H1 (cell line): ENCODE measurements around the gene SELENOF. TPM values are rescaled to one million over a fixed set of nuclear protein-coding genes. Genes with fewer than 3 reads are reported as not detected.

ENCODE experiments used
- CTCF ChIA-PET: fragments of 300-600 bp; sonication (Branson Sonifier 250); formaldehyde crosslinking; loops from one replicate; lab custom pipeline; 2021; ENCODE audit not compliant: partially characterized antibody; lab: Charles Lee
- POLR2A ChIA-PET: fragments of 300-600 bp; sonication (Branson Sonifier 250); formaldehyde crosslinking; loops from one replicate; lab custom pipeline; 2021; ENCODE audit warnings: inconsistent platforms; ENCODE audit not compliant: partially characterized antibody; lab: Charles Lee
- DNase-seq, 2 experiments: peaks; one replicate each; pipeline versions ENCODE4 v3.0.0 to v3.0.0-alpha.2; 2010 to 2022; ENCODE audit warnings: low spot score in 2 of 2, low read depth in 1 of 2, mixed read lengths in 1 of 2
- FAIRE-seq: peaks from 2 replicates; lab custom pipeline; 2011; peaks lifted over from hg19 to GRCh38; lab: Jason Lieb, UNC
- H2AFZ ChIP-seq: 2 replicates; pipeline ENCODE4 v1.8.1; 2012; ENCODE audit warnings: low read length, inconsistent platforms
- H2AK5ac ChIP-seq: 2 replicates; pipeline ENCODE4 v1.6.1; 2013; ENCODE audit warnings: low read depth, low read length
- H2BK120ac ChIP-seq: replicated peaks from 2 replicates; pipeline ENCODE3; 2013; ENCODE audit warnings: low read depth, low read length, inconsistent platforms
- H2BK12ac ChIP-seq: 2 replicates; pipeline ENCODE4 v1.6.1; 2013; ENCODE audit warnings: low read depth, low read length
- H2BK15ac ChIP-seq: 2 replicates; pipeline ENCODE4 v1.6.1; 2013; ENCODE audit warnings: low read length
- H2BK20ac ChIP-seq: 2 replicates; pipeline ENCODE4 v1.6.1; 2013; ENCODE audit warnings: low read length
- H2BK5ac ChIP-seq: 2 replicates; pipeline ENCODE4 v1.6.1; 2013; ENCODE audit warnings: low read depth, low read length
- H3K14ac ChIP-seq: 2 replicates; pipeline ENCODE4 v1.6.1; 2013; ENCODE audit warnings: inconsistent platforms; ENCODE audit not compliant: insufficient read length
- H3K18ac ChIP-seq: 2 replicates; pipeline ENCODE4 v1.6.1; 2013; ENCODE audit warnings: low read length; ENCODE audit errors: extremely low read depth
- H3K23ac ChIP-seq: 2 replicates; pipeline ENCODE4 v1.6.1; 2013; ENCODE audit warnings: inconsistent platforms; ENCODE audit not compliant: insufficient read length
- H3K23me2 ChIP-seq: 2 replicates; pipeline ENCODE4 v1.6.1; 2013; ENCODE audit warnings: low read depth, low read length
- H3K27ac ChIP-seq: 2 replicates; pipeline ENCODE4 v1.6.1; 2011; ENCODE audit warnings: low read depth, low read length, inconsistent platforms
- H3K27me3 ChIP-seq, 4 experiments: replicated peaks in 1 of 4; 1 replicate in 1 of 4; 2 replicates in 3 of 4; pipeline versions ENCODE4 v1.6.1 to v1.8.1; 2011 to 2013; ENCODE audit warnings: low read length in 3 of 4, mild to moderate bottlenecking in 3 of 4, inconsistent platforms in 2 of 4, mixed read lengths in 2 of 4, moderate library complexity in 1 of 4; ENCODE audit not compliant: control insufficient read depth in 3 of 4, insufficient read depth in 3 of 4; ENCODE audit errors: extremely low read depth in 1 of 4
- H3K36me3 ChIP-seq, 4 experiments: 2 replicates each; pipeline versions ENCODE4 v1.6.1 to v1.8.1; 2011 to 2013; ENCODE audit warnings: mild to moderate bottlenecking in 4 of 4, low read length in 3 of 4, moderate library complexity in 2 of 4, control low read depth in 1 of 4, inconsistent platforms in 1 of 4; ENCODE audit not compliant: insufficient read depth in 4 of 4, control insufficient read depth in 2 of 4
- H3K4ac ChIP-seq: replicated peaks from 2 replicates; pipeline ENCODE3; 2013; ENCODE audit warnings: low read length, low read depth, mixed read lengths, inconsistent platforms; ENCODE audit not compliant: insufficient read length
- H3K4me1 ChIP-seq, 4 experiments: replicated peaks in 1 of 4; 1 replicate in 1 of 4; 2 replicates in 3 of 4; pipeline versions ENCODE4 v1.6.1 to v1.8.1; 2011 to 2013; ENCODE audit warnings: low read length in 3 of 4, inconsistent platforms in 2 of 4, mixed read lengths in 1 of 4; ENCODE audit not compliant: insufficient read depth in 4 of 4, control insufficient read depth in 3 of 4
- H3K4me2 ChIP-seq, 2 experiments: 2 replicates each; pipeline versions ENCODE4 v1.6.1 to v1.8.1; 2011 to 2013; ENCODE audit warnings: low read depth in 2 of 2, low read length in 2 of 2, control low read depth in 1 of 2, inconsistent platforms in 1 of 2, mild to moderate bottlenecking in 1 of 2; ENCODE audit not compliant: insufficient read depth in 1 of 2
- H3K4me3 ChIP-seq, 4 experiments: fragments of 200-600, 300-600 bp in 1 of 4; sonication (generic), shearing (Covaris generic), sonication (Bioruptor Twin) in 1 of 4; 2 replicates each; pipeline versions ENCODE4 v1.5.1 to v1.8.1; 2011 to 2016; ENCODE audit warnings: low read length in 4 of 4, low read depth in 3 of 4, control low read depth in 2 of 4, inconsistent platforms in 2 of 4, mild to moderate bottlenecking in 2 of 4, mixed read lengths in 1 of 4, moderate library complexity in 1 of 4; ENCODE audit not compliant: insufficient read depth in 2 of 4; ENCODE audit errors: extremely low read depth in 1 of 4
- H3K56ac ChIP-seq: replicated peaks from 2 replicates; pipeline ENCODE3; 2013; ENCODE audit warnings: low read depth, mild to moderate bottlenecking, mixed read lengths, low read length, inconsistent platforms; ENCODE audit not compliant: insufficient read length
- H3K79me1 ChIP-seq: 2 replicates; pipeline ENCODE4 v1.6.1; 2013; ENCODE audit warnings: low read depth, low read length, control low read depth
- H3K79me2 ChIP-seq, 2 experiments: 2 replicates each; pipeline versions ENCODE4 v1.6.1 to v1.8.1; 2012 to 2013; ENCODE audit warnings: low read length in 2 of 2, mild to moderate bottlenecking in 2 of 2, inconsistent platforms in 1 of 2; ENCODE audit not compliant: insufficient read depth in 2 of 2, control insufficient read depth in 1 of 2
- H3K9ac ChIP-seq, 4 experiments: replicated peaks in 1 of 4; 1 replicate in 1 of 4; 2 replicates in 3 of 4; pipeline versions ENCODE4 v1.6.1 to v1.8.1; 2011 to 2013; ENCODE audit warnings: low read depth in 3 of 4, low read length in 3 of 4, control low read depth in 2 of 4, mild to moderate bottlenecking in 2 of 4, moderate library complexity in 2 of 4, inconsistent platforms in 1 of 4; ENCODE audit errors: extremely low read depth in 1 of 4
- H3K9me3 ChIP-seq, 2 experiments: 2 replicates each; pipeline versions ENCODE4 v1.6.1 to v1.8.1; 2012 to 2013; ENCODE audit warnings: mild to moderate bottlenecking in 2 of 2, moderate library complexity in 2 of 2, control low read depth in 1 of 2, inconsistent platforms in 1 of 2, low read depth in 1 of 2, low read length in 1 of 2, mixed read lengths in 1 of 2; ENCODE audit not compliant: insufficient read depth in 2 of 2
- H4K20me1 ChIP-seq, 2 experiments: replicated peaks in 1 of 2; 2 replicates each; pipeline versions ENCODE3 to v1.8.1; 2011 to 2013; ENCODE audit warnings: inconsistent platforms in 2 of 2, low read length in 2 of 2, mild to moderate bottlenecking in 1 of 2; ENCODE audit not compliant: insufficient read depth in 2 of 2, control insufficient read depth in 1 of 2
- H4K5ac ChIP-seq: 2 replicates; pipeline ENCODE4 v1.6.1; 2013; ENCODE audit warnings: low read length, low read depth, mixed read lengths, inconsistent platforms; ENCODE audit not compliant: insufficient read length
- H4K8ac ChIP-seq: 2 replicates; pipeline ENCODE4 v1.8.0; 2013; ENCODE audit warnings: mild to moderate bottlenecking, moderate library complexity, low read length, inconsistent platforms; ENCODE audit not compliant: insufficient read depth; ENCODE audit errors: extremely low read depth
- H4K91ac ChIP-seq: replicated peaks from 2 replicates; pipeline ENCODE3; 2013; ENCODE audit warnings: low read length, mixed read lengths, inconsistent platforms; ENCODE audit not compliant: insufficient read length
- CREB1 ChIP-seq: IDR thresholded peaks from 2 replicates; pipeline ENCODE4 v1.6.1; 2012; ENCODE audit warnings: inconsistent platforms
- CTBP2 ChIP-seq: IDR thresholded peaks from 2 replicates; pipeline ENCODE4 v1.7.0; 2011; ENCODE audit warnings: borderline replicate concordance, mild to moderate bottlenecking, moderate library complexity, mixed read lengths, low read length; ENCODE audit not compliant: insufficient read depth, insufficient read length
- EGR1 ChIP-seq: IDR thresholded peaks from 2 replicates; pipeline ENCODE4 v1.6.1; 2011; ENCODE audit warnings: low read depth, low read length, borderline replicate concordance
- EZH2 ChIP-seq: fragments of 200-600 bp; sonication (generic); IDR thresholded peaks from 2 replicates; pipeline ENCODE4 v1.7.1; 2012; ENCODE audit warnings: low read depth, mild to moderate bottlenecking, moderate library complexity, low read length, inconsistent platforms; ENCODE audit not compliant: severe bottlenecking
- NRF1 ChIP-seq: IDR thresholded peaks from 2 replicates; pipeline ENCODE4 v1.6.1; 2011; ENCODE audit warnings: mild to moderate bottlenecking, low read depth, low read length, improper control_type of control experiment
- YY1 ChIP-seq: IDR thresholded peaks from 2 replicates; pipeline ENCODE4 v1.6.1; 2011; ENCODE audit warnings: low read depth, mild to moderate bottlenecking, low read length
- WGBS, 2 experiments: shearing (Covaris generic) in 1 of 2; methylation state at CpG; one replicate each; pipeline versions ENCODE4 v1.1.6 to v1.1.7; 2013 to 2015; ENCODE audit warnings: low lambda C conversion rate in 2 of 2, mixed read lengths in 2 of 2, inconsistent platforms in 1 of 2, low coverage in 1 of 2, missing lambda C conversion rate in 1 of 2; ENCODE audit not compliant: insufficient replicate concordance in 2 of 2, insufficient coverage in 1 of 2, insufficient read length in 1 of 2; ENCODE audit errors: extremely low coverage in 1 of 2, missing lambda C conversion rate in 1 of 2; 5-methylcytosine and 5-hydroxymethylcytosine counted together
- polyA plus RNA-seq, 7 experiments: library from polyadenylated mRNA; depleted of rRNA in 3 of 7; stranded (reverse) in 5 of 7; unstranded in 2 of 7; fragments of >200 nt in 5 of 7; fragments of 200-250 nt in 2 of 7; gene quantifications; 1 replicate in 5 of 7; 2 replicates in 1 of 7; 4 replicates in 1 of 7; pipeline versions ENCODE4 v1.2.1 to v1.2.3, GENCODE V29; 2011 to 2013; ENCODE audit warnings: missing spikeins in 2 of 7, mixed read lengths in 2 of 7
- total RNA-seq: library from RNA; stranded (reverse); fragmentation: NEBNext Ultra II Directional; extraction: Animal tissue kit (Norgen Biotek cat#: 25700); gene quantifications from 2 replicates; pipeline ENCODE4 v1.2.1, GENCODE V29; 2021

The SELENOF gene
- total and polyA plus RNA-seq, 2 of the 8 experiments (the other 6 are each of a cell fraction or from before 2014, with no cell fraction given), result 70.7 to 163 TPM

GRCh38 chr1:86922445-86922844, 8.5 kb upstream of the SELENOF start:
- Histone ChIP-seq H4K5ac (no peak overlapping the region), H2BK20ac (no peak overlapping the region), H3K56ac (no peak overlapping the region), H3K23ac (no peak overlapping the region), H3K79me1 (peaks cover 2% of the 10 kb centered on the region; the same call in 1 of the 2 replicates), H3K18ac (no peak overlapping the region), H2BK120ac (no peak overlapping the region), H4K8ac (no peak overlapping the region), H4K20me1 (no peaks in the 10 kb centered on the region), H2BK15ac (no peak overlapping the region), H3K23me2 (no peaks in the 10 kb centered on the region), H3K9me3 (peaks cover 21 to 23% of the 10 kb centered on the region in 2 experiments), H3K27me3 (no peaks in the 10 kb centered on the region), H2BK5ac (no peak overlapping the region), H2BK12ac (no peak overlapping the region), H3K14ac (no peak overlapping the region), H3K27ac (no peak overlapping the region), H3K36me3 (peaks cover 0 to 6% (median 2%) of the 10 kb centered on the region in 4 experiments; a peak in 2 of 8 replicates), H2AFZ (no peak overlapping the region), H3K79me2 (peaks cover 14 to 99% of the 10 kb centered on the region in 2 experiments), H2AK5ac (no peak overlapping the region), H3K4me3 (no peak overlapping the region), H3K9ac (no peak overlapping the region), H3K4me2 (no peak overlapping the region), H3K4me1 (0 out of 7 replicates have a peak, but pooled peaks cover 0 to under 1% (median 0%) of the 10 kb centered on the region in 4 experiments), H4K91ac (no peak overlapping the region), H3K4ac (no peak overlapping the region)
- DNase-seq, result no peak
- ChIA-PET POLR2A (no interaction called here), CTCF (no interaction called here)
- FAIRE-seq, result no peak
- 95% methylated on average over 1 of the region's 1 CpG; no CpG with 5 or more reads in 1 of the 2 experiments for WGBS, 2 experiments
- no peak for TF ChIP-seq CTBP2
- TF ChIP-seq NRF1, result no peak
- TF ChIP-seq EGR1, result no peak
- no peak for TF ChIP-seq CREB1
- no peak for TF ChIP-seq YY1
- TF ChIP-seq EZH2, result no peak
